H9 (cell line): ENCODE data around the gene TBX19. TPM values are rescaled to one million over a fixed set of nuclear protein-coding genes. Genes with fewer than 3 reads are reported as not detected.

Source experiments
- DNase-seq: peaks from one replicate; pipeline ENCODE4 v3.0.0-alpha.2; 2017
- H2AFZ ChIP-seq: one replicate; pipeline ENCODE4 v1.6.1; 2013; ENCODE audit warnings: mild to moderate bottlenecking, low read length, control low read depth, moderate library complexity
- H2AK5ac ChIP-seq: 2 replicates; pipeline ENCODE4 v1.6.1; 2013; ENCODE audit warnings: low read length, control low read depth, mixed read lengths; ENCODE audit not compliant: insufficient read length
- H2BK120ac ChIP-seq: one replicate; pipeline ENCODE4 v1.6.1; 2013; ENCODE audit warnings: low read depth, mild to moderate bottlenecking, low read length, control low read depth, inconsistent platforms; ENCODE audit not compliant: poor library complexity, severe bottlenecking
- H2BK12ac ChIP-seq: 2 replicates; pipeline ENCODE4 v1.6.1; 2013; ENCODE audit warnings: low read length, control low read depth, mixed read lengths, low read depth; ENCODE audit not compliant: insufficient read length
- H2BK15ac ChIP-seq: 2 replicates; pipeline ENCODE4 v1.6.1; 2013; ENCODE audit warnings: low read depth, low read length, control low read depth
- H2BK20ac ChIP-seq: one replicate; pipeline ENCODE4 v1.6.1; 2013; ENCODE audit warnings: low read depth, mild to moderate bottlenecking, low read length, control low read depth, inconsistent platforms; ENCODE audit not compliant: poor library complexity, severe bottlenecking
- H2BK5ac ChIP-seq: 2 replicates; pipeline ENCODE4 v1.6.1; 2013; ENCODE audit warnings: low read length, control low read depth, mixed read lengths; ENCODE audit not compliant: insufficient read length
- H3K14ac ChIP-seq: 2 replicates; pipeline ENCODE4 v1.6.1; 2013; ENCODE audit warnings: low read length, control low read depth; ENCODE audit not compliant: insufficient read depth
- H3K18ac ChIP-seq: 2 replicates; pipeline ENCODE4 v1.6.1; 2013; ENCODE audit warnings: low read depth, mild to moderate bottlenecking, mixed read lengths, low read length, control low read depth; ENCODE audit not compliant: insufficient read length
- H3K23ac ChIP-seq: 2 replicates; pipeline ENCODE4 v1.6.1; 2013; ENCODE audit warnings: low read length, control low read depth, mixed read lengths, low read depth; ENCODE audit not compliant: insufficient read length
- H3K23me2 ChIP-seq: 2 replicates; pipeline ENCODE4 v1.6.1; 2013; ENCODE audit warnings: low read depth, mild to moderate bottlenecking, mixed read lengths, low read length, control low read depth; ENCODE audit not compliant: insufficient read length, poor library complexity, severe bottlenecking
- H3K27ac ChIP-seq: 2 replicates; pipeline ENCODE4 v1.5.1; 2013; ENCODE audit warnings: low read length, control low read depth, mixed read lengths, low read depth; ENCODE audit not compliant: insufficient read length
- H3K27me3 ChIP-seq: 2 replicates; pipeline ENCODE4 v1.6.1; 2013; ENCODE audit warnings: low read length, control low read depth, inconsistent platforms; ENCODE audit not compliant: insufficient read depth
- H3K4ac ChIP-seq: 2 replicates; pipeline ENCODE4 v1.6.1; 2013; ENCODE audit warnings: low read depth, mild to moderate bottlenecking, control low read depth, inconsistent platforms, low read length, moderate library complexity
- H3K4me1 ChIP-seq: 2 replicates; pipeline ENCODE4 v1.6.1; 2013; ENCODE audit warnings: low read length, control low read depth, inconsistent platforms; ENCODE audit not compliant: insufficient read depth
- H3K4me2 ChIP-seq: 2 replicates; pipeline ENCODE4 v1.6.1; 2013; ENCODE audit warnings: low read length, control low read depth, mixed read lengths; ENCODE audit not compliant: insufficient read length, insufficient read depth
- H3K56ac ChIP-seq: 2 replicates; pipeline ENCODE4 v1.6.1; 2013; ENCODE audit warnings: low read depth, mild to moderate bottlenecking, mixed read lengths, low read length, control low read depth; ENCODE audit not compliant: insufficient read length
- H3K79me1 ChIP-seq: 2 replicates; pipeline ENCODE4 v1.6.1; 2013; ENCODE audit warnings: low read depth, mild to moderate bottlenecking, moderate library complexity, low read length, control low read depth, inconsistent platforms; ENCODE audit not compliant: insufficient read depth, poor library complexity, severe bottlenecking
- H3K79me2 ChIP-seq: 2 replicates; pipeline ENCODE4 v1.6.1; 2013; ENCODE audit warnings: low read length, control low read depth, inconsistent platforms; ENCODE audit not compliant: insufficient read depth
- H3K9ac ChIP-seq: 2 replicates; pipeline ENCODE4 v1.6.1; 2013; ENCODE audit warnings: low read length, control low read depth, mixed read lengths; ENCODE audit not compliant: insufficient read length; ENCODE audit errors: extremely low read depth
- H3K9me3 ChIP-seq: one replicate; pipeline ENCODE4 v1.6.1; 2013; ENCODE audit warnings: low read depth, low read length, inconsistent platforms; ENCODE audit not compliant: control insufficient read depth
- H3T11ph ChIP-seq: one replicate; pipeline ENCODE4 v1.6.1; 2013; ENCODE audit warnings: mild to moderate bottlenecking, low read length, control low read depth, inconsistent platforms
- H4K20me1 ChIP-seq: one replicate; pipeline ENCODE4 v1.6.1; 2013; ENCODE audit not compliant: control insufficient read depth, insufficient read length, insufficient read depth
- H4K5ac ChIP-seq: 2 replicates; pipeline ENCODE4 v1.6.1; 2013; ENCODE audit warnings: low read depth, mild to moderate bottlenecking, mixed read lengths, low read length, control low read depth; ENCODE audit not compliant: insufficient read length
- H4K8ac ChIP-seq: replicated peaks from 2 replicates; pipeline ENCODE4 v1.6.1; 2013; ENCODE audit warnings: low read length, control low read depth, mixed read lengths, low read depth; ENCODE audit not compliant: insufficient read length
- H4K91ac ChIP-seq: 2 replicates; pipeline ENCODE4 v1.6.1; 2013; ENCODE audit warnings: low read depth, mild to moderate bottlenecking, moderate library complexity, mixed read lengths, low read length, control low read depth; ENCODE audit not compliant: insufficient read length
- H3K27ac Mint-ChIP-seq, 3 experiments: 2 replicates in 2 of 3; 3 replicates in 1 of 3; pipeline ENCODE4 v1.8.0; 2020 to 2021; ENCODE audit warnings: mixed read lengths in 3 of 3, mild to moderate bottlenecking in 1 of 3, moderate library complexity in 1 of 3
- H3K27me3 Mint-ChIP-seq: 2 replicates; pipeline ENCODE4 v1.8.0; 2021; ENCODE audit warnings: low read depth, mild to moderate bottlenecking, moderate library complexity, mixed read lengths
- H3K36me3 Mint-ChIP-seq, 3 experiments: 2 replicates in 2 of 3; 3 replicates in 1 of 3; pipeline ENCODE4 v1.8.0; 2020 to 2021; ENCODE audit warnings: low read depth in 3 of 3, mixed read lengths in 3 of 3; ENCODE audit not compliant: insufficient read depth in 1 of 3
- H3K4me1 Mint-ChIP-seq, 2 experiments: 2 replicates each; pipeline ENCODE4 v1.8.0; 2020; ENCODE audit warnings: mixed read lengths in 2 of 2
- H3K4me3 Mint-ChIP-seq, 2 experiments: 2 replicates in 1 of 2; 3 replicates in 1 of 2; pipeline ENCODE4 v1.8.0; 2020 to 2021; ENCODE audit warnings: mild to moderate bottlenecking in 2 of 2, mixed read lengths in 2 of 2, moderate library complexity in 1 of 2
- H3K9me3 Mint-ChIP-seq, 2 experiments: 2 replicates in 1 of 2; 3 replicates in 1 of 2; pipeline ENCODE4 v1.8.0; 2020; ENCODE audit warnings: mild to moderate bottlenecking in 2 of 2, mixed read lengths in 2 of 2, moderate library complexity in 1 of 2
- WGBS: extraction: QIAGEN DNeasy Blood & Tissue Kit; methylation state at CpG from one replicate; pipeline ENCODE4 v1.1.7; 2013; ENCODE audit warnings: missing lambda C conversion rate, low lambda C conversion rate, mixed read lengths; ENCODE audit not compliant: insufficient read length; ENCODE audit errors: extremely low coverage; 5-methylcytosine and 5-hydroxymethylcytosine counted together
- total RNA-seq: library from RNA; stranded (reverse); gene quantifications from 2 replicates; pipeline ENCODE4 v1.2.1, GENCODE V29; 2021
- TF ChIP-seq, protein P1 (sequence below): fragments of 200-600 bp; sonication (generic); conservative IDR thresholded peaks from 3 replicates; pipeline ENCODE4 v1.8.0; 2021; ENCODE audit warnings: antibody characterized with exemption, mild to moderate bottlenecking

The TBX19 gene
- total RNA-seq, 1 experiment from 2014 or later = 0.48 TPM

DNA sequence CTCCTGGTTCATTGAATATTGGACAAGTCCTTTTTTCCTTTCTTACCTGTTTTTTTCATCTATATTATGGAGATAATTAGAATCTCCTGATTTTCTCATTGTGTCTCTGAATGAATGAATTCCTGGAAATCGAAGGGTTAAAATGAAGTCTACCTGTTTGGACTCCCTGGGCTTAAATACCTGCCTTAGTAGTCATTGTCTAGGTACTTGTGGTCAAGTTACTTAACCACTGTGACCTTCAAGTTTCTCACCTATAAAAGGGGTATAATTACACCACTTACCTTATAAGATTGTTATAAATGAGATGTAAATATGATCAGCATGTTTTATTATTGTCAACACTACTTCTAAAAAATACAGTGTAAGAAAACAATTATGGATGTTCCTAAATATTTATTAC is 9.0 kb upstream of the TBX19 start:
- no peak for DNase-seq
- no peaks in the 10 kb centered on the region for H3K4me1 ChIP-seq
- no peaks in the 10 kb centered on the region; the same call in 1 of the 2 replicates for H3K27me3 Mint-ChIP-seq
- no peaks in the 10 kb centered on the region; a peak in 1 of 7 replicates for H3K36me3 Mint-ChIP-seq
- no peak overlapping the region; a peak in 1 of 7 replicates for H3K27ac Mint-ChIP-seq
- H3K23me2 ChIP-seq = no peaks in the 10 kb centered on the region
- no peak overlapping the region for H4K8ac ChIP-seq
- no peak overlapping the region for H2AK5ac ChIP-seq
- no peaks in the 10 kb centered on the region for H3K9me3 ChIP-seq
- no peak overlapping the region for H2BK12ac ChIP-seq
- no peak overlapping the region for H2BK20ac ChIP-seq
- H3K9me3 Mint-ChIP-seq = no peaks in the 10 kb centered on the region
- no peak overlapping the region for H3K23ac ChIP-seq
- no peak overlapping the region for H3T11ph ChIP-seq
- no peak overlapping the region for H3K9ac ChIP-seq
- WGBS = no CpG with 5 or more reads among the region's 1 CpG
- TF ChIP-seq, protein P1, sequence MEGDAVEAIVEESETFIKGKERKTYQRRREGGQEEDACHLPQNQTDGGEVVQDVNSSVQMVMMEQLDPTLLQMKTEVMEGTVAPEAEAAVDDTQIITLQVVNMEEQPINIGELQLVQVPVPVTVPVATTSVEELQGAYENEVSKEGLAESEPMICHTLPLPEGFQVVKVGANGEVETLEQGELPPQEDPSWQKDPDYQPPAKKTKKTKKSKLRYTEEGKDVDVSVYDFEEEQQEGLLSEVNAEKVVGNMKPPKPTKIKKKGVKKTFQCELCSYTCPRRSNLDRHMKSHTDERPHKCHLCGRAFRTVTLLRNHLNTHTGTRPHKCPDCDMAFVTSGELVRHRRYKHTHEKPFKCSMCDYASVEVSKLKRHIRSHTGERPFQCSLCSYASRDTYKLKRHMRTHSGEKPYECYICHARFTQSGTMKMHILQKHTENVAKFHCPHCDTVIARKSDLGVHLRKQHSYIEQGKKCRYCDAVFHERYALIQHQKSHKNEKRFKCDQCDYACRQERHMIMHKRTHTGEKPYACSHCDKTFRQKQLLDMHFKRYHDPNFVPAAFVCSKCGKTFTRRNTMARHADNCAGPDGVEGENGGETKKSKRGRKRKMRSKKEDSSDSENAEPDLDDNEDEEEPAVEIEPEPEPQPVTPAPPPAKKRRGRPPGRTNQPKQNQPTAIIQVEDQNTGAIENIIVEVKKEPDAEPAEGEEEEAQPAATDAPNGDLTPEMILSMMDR = no peak
- no peak overlapping the region for H2BK15ac ChIP-seq
- H3K79me2 ChIP-seq = no peaks in the 10 kb centered on the region
- no peak overlapping the region for H4K91ac ChIP-seq
- H3K27ac ChIP-seq = no peak overlapping the region
- no peak overlapping the region for H3K14ac ChIP-seq
- H3K79me1 ChIP-seq = no peaks in the 10 kb centered on the region
- no peak overlapping the region for H2AFZ ChIP-seq
- no peak overlapping the region for H2BK120ac ChIP-seq
- no peak overlapping the region for H3K56ac ChIP-seq
- H4K5ac ChIP-seq = no peak overlapping the region
- H3K18ac ChIP-seq = no peak overlapping the region
- no peak overlapping the region for H3K4me3 Mint-ChIP-seq
- H3K27me3 ChIP-seq = no peaks in the 10 kb centered on the region
- no peak overlapping the region for H3K4me2 ChIP-seq
- H3K4ac ChIP-seq = no peak overlapping the region
- peaks cover 3% of the 10 kb centered on the region in 2 experiments; a peak in 3 of 4 replicates for H3K4me1 Mint-ChIP-seq
- H2BK5ac ChIP-seq = no peak overlapping the region
- H4K20me1 ChIP-seq = no peaks in the 10 kb centered on the region
